ENCODE results near the gene GAD2. TPM values are rescaled to one million over a fixed set of nuclear protein-coding genes. Genes with fewer than 3 reads are reported as not detected.

The GAD2 gene
- total and polyA plus RNA-seq, 9 of the 15 experiments (the other 6 are each of a cell fraction or from before 2014, with no cell fraction given) = not detected

- no peak overlapping the region for H2AFZ ChIP-seq (ENCODE audit: low read depth, low read length)
- no peak overlapping the region for H3K9ac ChIP-seq (ENCODE audit: insufficient read depth in 1 of 2, low read depth in 2 of 2, low read length in 2 of 2)
- WGBS (ENCODE audit: insufficient coverage, low coverage, missing lambda C conversion rate) = 0% methylated on average over 2 of the region's 2 CpGs
- no peaks in the 10 kb centered on the region for H4K20me1 ChIP-seq (replicated peaks; ENCODE audit: control insufficient read depth, insufficient read depth, low read length)
- H3K36me3 ChIP-seq (ENCODE audit: control insufficient read depth, insufficient read depth, low read length) = no peaks in the 10 kb centered on the region
- no peaks in the 10 kb centered on the region for H3K79me2 ChIP-seq (ENCODE audit: control insufficient read depth, insufficient read depth, low read length)
- CTCF ChIA-PET (ENCODE audit: low intra/inter-chr PET ratio) = no interaction called here
- H3K27me3 ChIP-seq (ENCODE audit: control insufficient read depth in 2 of 2, insufficient read depth in 2 of 2, low read length in 2 of 2) = no peaks in the 10 kb centered on the region
- H3K9me1 ChIP-seq (ENCODE audit: control insufficient read depth, insufficient read depth, low read length) = no peaks in the 10 kb centered on the region
- in situ Hi-C loops (cut with MboI) = no loop called here
- H3K4me3 ChIP-seq = no peak overlapping the region
- H3K4me1 ChIP-seq (replicated peaks in 1 of 2; ENCODE audit: control insufficient read depth in 2 of 2, insufficient read depth in 2 of 2, low read length in 2 of 2) = no peaks in the 10 kb centered on the region
- DNase-seq (ENCODE audit: extremely low read depth in 1 of 4, low spot score in 3 of 4) (no peak), FAIRE-seq (no peak), ATAC-seq (no peak)
- no peak overlapping the region for H3K4me2 ChIP-seq (ENCODE audit: insufficient read depth, low read length)
- POLR2A ChIA-PET = interaction anchor here (1.2 kb wide), 1 partner anchor 19 kb away, joined by 4 read pairs; no protein-coding TSS in a partner anchor
- no peaks in the 10 kb centered on the region for H3K9me3 ChIP-seq (replicated peaks; ENCODE audit: control insufficient read depth, insufficient read depth, low read depth, low read length)
- no peak overlapping the region for H3K27ac ChIP-seq (ENCODE audit: extremely low read depth, low read depth, low read length)
- intact Hi-C loops (cut with micrococcal nuclease) = no loop called here
- BruUV-seq (replicated peaks) = no TSS peak
- TF ChIP-seq PHB (CRISPR knock-in tag; IDR thresholded peaks at IDR 0.05) (no peak), ZNF695 (CRISPR knock-in tag; IDR thresholded peaks at IDR 0.05) (no peak), ZBTB40 (IDR thresholded peaks at IDR 0.05) (no peak), ZBTB40 (CRISPR knock-in tag; IDR thresholded peaks at IDR 0.05) (no peak), ZNF431 (CRISPR knock-in tag; IDR thresholded peaks at IDR 0.05) (no peak), MTF1 (CRISPR knock-in tag; IDR thresholded peaks at IDR 0.05; ENCODE audit: borderline replicate concordance) (no peak), MNT (conservative IDR thresholded peaks at IDR 0.05) (no peak), MITF (IDR thresholded peaks at IDR 0.05) (no peak)
- TF ChIP-seq, protein P1, sequence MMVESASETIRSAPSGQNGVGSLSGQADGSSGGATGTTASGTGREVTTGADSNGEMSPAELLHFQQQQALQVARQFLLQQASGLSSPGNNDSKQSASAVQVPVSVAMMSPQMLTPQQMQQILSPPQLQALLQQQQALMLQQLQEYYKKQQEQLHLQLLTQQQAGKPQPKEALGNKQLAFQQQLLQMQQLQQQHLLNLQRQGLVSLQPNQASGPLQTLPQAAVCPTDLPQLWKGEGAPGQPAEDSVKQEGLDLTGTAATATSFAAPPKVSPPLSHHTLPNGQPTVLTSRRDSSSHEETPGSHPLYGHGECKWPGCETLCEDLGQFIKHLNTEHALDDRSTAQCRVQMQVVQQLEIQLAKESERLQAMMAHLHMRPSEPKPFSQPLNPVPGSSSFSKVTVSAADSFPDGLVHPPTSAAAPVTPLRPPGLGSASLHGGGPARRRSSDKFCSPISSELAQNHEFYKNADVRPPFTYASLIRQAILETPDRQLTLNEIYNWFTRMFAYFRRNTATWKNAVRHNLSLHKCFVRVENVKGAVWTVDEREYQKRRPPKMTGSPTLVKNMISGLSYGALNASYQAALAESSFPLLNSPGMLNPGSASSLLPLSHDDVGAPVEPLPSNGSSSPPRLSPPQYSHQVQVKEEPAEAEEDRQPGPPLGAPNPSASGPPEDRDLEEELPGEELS (CRISPR knock-in tag; IDR thresholded peaks at IDR 0.05; ENCODE audit: borderline replicate concordance) = no peak
These were observed 42.7 kb upstream of the GAD2 start for GRCh38 chr10:26173837-26174236.

Measured in K562 (cell line).